GM03348 (cell line): ENCODE measurements around the gene DPY30.
"Not testable (repeated sequence)": the region's sequence is repeated elsewhere in the genome, so short reads cannot be mapped to it uniquely, and the experiment has no call there.

Experiments used
- DNase-seq: peaks from one replicate; pipeline ENCODE4 v3.0.0; 2012; ENCODE audit warnings: low spot score

Gene DPY30

DNA sequence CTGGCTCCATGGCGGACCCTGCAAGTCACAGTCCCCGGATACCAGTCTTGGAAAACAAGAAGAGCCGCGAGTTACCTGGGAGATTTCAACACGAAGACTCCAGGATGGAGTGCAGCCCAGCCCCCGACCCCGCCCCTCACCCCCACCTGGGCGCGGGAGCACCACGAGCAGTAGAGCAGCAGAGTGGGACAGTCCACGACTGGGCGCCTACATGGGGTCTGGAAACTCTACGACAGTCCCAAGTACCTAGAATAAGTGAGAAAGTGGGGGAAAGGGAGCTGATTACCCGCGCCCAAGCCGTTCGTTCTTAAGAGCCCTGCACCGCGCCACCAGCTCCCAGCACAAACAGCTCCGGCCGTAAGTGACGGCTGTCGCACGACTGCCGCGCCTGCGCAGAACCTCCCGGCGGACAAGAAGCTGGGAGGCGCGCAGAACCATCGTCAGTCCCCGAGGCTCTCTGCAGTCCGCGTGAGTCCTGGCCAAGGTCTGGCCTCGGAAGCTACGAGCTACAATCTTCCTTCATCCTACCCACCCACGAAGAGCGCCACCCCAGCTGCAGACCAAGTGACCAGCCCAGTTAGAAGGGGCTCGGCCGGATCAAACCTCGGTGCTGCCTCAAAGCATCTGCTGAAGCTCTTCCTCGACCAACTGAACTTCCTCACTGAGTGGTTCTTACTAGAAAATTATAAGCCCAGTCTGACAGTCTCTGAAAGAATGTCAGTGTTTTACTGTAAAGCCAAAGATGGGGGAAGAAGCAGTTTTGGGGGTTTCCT is at the start of gene DPY30:
Gene DPY30, minus strand, starts transcription at position 359 of the 773 bp plus-strand sequence. Its CDS starts 349 bp downstream, at position 10.
- DNase-seq: peak; percentile 96

DNA sequence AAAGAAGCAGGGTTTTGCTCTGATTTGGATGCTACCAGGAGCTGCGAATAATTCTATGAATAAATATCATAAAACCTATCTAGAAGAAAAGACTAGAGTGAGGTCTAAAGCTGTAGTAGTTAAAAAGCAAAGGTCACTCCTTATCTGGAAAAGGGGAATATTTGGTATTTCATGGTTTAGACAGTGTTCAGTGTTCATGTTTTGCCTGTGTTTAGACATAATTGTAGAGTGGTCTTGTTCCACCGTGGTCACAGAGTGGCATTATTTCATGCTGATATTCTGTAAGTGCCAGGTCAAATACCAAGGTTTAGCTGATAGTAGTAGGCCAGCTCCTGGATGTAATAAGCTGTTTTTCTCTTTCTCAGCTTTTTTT is 34.5 kb upstream of the DPY30 start:
- DNase-seq: no peak

DNA sequence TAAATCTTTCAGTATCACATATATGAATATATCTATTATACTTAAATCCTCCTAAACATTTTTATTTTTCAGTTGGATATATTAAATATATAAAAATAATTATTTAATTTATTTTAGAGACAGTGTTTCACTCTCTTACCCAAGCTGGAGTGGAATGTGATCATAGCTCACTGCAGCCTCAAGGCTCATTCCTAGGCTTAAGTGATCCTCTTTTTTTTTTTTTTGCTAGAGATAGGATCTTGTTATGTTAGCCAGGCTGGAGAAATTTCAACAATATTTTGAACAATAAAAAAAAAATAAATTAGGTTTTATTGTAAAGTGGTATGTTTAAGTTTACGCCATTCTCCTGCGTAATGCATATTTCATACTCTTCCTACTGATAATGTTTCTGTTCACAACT is 27.9 kb upstream of the DPY30 start:
- no peak for DNase-seq

DNA sequence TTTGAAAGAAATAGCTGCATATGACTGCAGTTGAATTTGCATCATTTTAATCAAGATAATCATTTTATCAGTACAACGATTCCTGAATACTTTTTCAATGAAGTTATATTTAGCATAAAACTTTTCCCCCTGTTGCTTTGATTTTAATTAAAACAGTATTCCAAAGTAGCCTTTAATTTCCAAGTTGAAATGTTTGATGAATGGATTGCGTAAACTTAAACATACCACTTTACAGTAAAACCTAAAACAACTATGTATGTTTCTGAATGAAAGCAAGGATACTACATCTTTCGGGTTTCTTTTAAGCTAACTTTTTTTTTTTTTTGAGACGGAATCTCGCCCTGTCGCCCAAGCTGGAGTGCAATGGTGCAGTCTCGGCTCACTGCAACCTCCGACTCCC is 25.1 kb upstream of the DPY30 start:
- DNase-seq: no peak

DNA sequence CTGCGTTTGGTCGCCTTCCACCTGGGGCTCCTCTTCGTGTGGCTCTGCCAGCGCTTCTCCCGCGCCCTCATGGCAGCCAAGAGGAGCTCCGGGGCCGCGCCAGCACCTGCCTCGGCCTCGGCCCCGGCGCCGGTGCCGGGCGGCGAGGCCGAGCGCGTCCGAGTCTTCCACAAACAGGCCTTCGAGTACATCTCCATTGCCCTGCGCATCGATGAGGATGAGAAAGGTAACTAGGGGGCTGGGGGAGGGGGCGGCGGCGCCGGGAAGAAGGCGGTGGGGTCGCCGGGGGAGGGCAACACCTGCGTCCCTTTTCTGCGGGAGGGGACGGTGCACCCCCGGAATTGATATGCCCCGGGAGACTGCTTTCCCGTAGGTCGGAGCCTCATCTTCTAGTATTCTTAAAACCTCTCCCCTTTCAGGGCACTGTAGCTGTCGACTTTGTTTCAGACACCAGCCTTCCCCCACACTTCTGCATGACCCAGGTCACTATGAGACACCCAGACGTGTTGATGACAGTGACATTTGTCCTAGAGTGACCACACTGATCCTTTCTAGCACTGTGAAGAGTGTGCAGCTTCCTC is 24.5 kb upstream of the DPY30 start:
- no peak for DNase-seq

DNA sequence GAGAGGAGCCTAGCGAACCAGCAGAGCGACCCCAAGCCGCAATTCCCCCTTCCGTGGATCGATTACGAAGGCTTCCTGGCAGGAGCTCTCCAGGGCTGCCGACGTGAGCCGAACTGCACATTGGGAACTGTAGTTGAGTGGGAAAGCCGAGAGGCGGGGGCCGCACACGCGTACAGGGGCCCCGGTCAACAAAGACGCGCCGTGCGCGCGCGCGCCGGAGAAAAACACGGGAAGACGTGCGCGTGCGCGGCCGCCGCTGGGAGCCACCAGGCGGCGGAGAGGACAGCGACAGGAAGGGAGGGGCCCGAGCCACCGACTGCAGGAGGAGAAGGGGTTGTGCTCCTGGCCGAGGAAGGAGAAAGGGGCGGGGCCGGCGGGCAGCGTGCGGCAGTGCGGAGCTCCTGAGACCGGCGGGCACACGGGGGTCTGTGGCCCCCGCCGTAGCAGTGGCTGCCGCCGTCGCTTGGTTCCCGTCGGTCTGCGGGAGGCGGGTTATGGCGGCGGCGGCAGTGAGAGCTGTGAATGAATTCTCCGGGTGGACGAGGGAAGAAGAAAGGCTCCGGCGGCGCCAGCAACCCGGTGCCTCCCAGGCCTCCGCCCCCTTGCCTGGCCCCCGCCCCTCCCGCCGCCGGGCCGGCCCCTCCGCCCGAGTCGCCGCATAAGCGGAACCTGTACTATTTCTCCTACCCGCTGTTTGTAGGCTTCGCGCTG is 23.9 kb upstream of the DPY30 start, which contains the start of gene SPAST:
Gene SPAST, plus strand, starts transcription at position 247 of the 711 bp plus-strand sequence. Its CDS starts 276 bp downstream, at position 523.
- peak; percentile 99 for DNase-seq

DNA sequence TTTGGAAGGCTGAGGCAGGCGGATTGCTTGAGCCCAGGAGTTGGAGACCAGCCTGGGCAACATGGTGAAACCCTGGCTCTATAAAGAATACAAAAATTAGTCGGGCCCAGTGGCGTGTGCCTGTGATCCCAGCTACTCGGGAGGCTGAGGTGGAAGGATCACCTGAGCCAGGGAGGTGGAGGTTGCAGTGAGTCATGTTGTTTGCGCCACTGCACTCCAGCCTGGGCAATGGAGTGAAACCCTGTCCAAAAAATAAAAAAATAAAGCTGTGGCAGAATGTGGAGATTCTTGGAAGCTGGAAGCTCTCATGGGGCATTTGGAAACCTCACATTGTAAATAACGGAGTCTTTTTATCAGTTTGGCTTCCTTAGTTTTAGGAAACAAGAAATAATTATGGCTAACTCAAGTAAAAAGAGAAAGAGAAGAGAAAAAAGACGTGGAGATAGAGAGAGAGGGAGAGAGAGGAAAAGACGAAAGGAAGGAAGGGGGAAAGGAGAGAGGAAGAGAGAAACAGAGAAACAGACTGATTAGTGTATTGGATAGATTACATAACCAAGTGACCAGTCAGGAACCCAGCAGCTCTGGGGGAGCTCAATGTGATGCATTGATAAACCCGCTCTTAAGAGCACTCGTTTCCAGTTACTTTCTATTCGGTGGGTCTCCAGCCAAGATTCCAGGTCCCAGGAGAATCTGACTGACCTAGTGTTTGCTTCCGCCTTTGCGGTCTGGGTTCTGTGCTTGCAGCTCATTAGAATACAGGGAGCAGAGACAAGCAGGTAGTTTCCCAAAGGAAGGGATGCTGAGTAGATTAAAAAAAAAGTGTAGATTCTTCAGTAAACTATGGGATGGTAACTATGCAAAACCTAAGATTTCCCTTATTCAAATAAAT is 22.6 kb upstream of the DPY30 start:
- peak; percentile 24 for DNase-seq

DNA sequence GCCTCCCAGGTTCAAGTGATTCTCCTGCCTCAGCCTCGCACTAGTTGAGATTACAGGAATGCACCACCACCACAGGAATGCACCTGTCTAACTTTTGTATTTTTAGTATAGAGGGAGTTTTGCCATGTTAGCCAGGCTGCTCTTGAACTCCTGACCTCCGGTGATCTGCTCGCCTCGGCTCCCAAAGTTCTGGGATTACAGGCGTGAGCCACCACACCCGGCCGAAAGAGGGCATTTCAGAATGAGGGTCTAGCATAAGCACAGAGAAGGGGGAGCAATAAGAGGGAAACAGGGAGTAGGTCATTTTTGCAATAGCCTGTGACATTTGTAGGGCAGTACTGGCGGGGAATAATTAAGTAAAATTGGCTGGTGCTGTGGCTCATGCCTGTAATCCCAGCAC is 21.8 kb upstream of the DPY30 start:
- DNase-seq: no peak

DNA sequence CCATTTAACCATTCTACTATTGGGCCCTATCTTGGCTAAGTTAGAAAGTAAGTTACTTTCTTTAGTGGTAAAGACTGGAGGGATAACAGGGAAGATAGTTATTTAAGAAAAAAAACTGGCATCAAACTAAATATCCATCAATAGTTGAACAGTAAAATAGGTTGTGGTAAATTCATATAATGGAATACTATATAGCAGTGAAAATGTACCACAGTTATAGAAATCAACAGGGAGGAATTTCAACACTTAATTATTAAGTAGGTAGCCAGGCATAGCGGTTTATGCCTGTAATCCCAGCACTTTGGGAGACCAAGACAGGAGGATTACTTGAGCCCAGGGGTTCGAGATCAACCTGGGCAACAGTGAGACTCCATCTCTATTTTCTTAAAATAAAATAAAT is 20.7 kb upstream of the DPY30 start:
- DNase-seq: no peak

DNA sequence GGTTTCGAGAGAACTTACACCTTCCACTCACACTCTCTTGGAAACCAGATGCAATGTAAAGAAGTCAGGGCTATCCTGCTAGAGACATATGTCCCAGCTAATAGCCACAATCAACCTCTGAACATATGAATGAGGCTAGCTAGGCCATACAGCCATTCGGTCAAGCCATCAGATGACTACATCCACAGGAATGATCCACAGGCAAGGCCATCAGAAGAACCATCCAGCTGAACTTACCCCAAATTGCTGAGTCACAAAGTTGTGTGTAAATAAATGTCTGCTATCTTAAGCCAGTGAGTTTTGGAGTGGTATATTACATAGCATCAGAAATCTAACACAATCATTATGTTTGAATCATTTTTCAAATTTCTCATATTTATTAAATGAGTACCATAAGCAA is 18.5 kb upstream of the DPY30 start:
- peak; percentile 5 for DNase-seq

DNA sequence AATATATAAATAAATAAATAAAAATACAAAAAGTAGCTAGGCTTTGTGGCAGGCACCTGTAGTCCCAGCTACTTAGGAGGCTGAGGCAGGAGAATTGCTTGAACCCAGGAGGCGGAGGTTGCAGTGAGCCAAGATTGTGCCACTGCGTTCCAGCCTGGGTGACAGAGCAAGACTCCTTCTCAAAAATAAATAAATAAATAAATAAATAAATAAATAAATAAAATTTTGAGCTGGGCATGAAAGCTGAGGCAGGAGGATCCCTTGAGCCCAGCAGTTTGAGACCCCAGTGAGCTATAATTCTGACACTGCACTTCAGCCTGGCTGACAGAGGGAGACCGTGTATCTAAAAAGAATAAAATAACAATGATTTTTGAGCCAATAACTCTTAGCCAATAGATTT is 15.0 kb upstream of the DPY30 start:
- DNase-seq: not testable (repeated sequence)

DNA sequence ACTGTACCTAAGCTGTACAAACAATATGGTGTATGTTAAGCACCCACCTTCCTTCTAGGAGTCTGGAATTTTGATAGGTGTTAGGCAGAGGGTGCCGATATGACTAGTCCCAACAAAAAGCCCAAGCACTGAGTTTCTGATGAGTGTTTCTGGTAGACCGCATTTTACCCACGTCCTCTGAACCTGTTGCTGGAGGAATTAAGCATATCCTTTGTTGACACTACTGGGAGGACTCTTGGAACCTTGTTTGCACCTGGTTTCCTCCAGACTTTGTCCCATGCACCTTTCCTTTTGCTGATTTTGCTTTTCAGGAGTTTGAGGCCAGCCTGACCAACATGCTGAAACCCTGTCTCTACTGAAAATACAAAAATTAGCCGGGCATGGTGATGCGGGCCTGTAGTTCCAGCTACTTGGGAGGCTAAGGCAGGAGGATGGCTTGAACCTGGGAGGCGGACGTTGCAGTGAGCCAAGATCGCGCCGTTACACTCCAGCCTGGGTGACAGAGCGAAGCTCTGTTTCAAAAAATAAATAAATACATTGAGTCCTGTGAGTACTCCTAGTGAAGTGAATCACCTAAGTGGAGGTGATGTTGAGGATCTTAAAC is 12.3 kb upstream of the DPY30 start:
- no peak for DNase-seq

DNA sequence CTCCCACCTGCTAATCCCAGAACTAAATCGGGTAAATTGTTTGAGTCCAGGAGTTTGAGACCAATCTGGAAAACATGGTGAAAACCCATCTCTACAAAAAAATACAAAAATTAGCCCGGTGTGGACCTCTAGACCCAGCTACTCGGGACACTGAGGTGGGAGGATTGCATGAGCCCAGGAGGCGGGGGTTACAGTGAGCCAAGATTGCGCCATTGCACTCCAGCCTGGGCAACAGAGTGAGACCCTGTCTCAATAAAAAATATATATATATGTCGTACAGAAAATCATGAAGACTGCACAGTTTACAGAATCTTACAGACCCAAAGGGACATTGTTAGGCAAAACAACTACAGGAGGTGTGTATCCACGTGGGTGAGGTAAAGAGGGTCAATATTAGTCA is 4.0 kb upstream of the DPY30 start:
- DNase-seq: no peak

DNA sequence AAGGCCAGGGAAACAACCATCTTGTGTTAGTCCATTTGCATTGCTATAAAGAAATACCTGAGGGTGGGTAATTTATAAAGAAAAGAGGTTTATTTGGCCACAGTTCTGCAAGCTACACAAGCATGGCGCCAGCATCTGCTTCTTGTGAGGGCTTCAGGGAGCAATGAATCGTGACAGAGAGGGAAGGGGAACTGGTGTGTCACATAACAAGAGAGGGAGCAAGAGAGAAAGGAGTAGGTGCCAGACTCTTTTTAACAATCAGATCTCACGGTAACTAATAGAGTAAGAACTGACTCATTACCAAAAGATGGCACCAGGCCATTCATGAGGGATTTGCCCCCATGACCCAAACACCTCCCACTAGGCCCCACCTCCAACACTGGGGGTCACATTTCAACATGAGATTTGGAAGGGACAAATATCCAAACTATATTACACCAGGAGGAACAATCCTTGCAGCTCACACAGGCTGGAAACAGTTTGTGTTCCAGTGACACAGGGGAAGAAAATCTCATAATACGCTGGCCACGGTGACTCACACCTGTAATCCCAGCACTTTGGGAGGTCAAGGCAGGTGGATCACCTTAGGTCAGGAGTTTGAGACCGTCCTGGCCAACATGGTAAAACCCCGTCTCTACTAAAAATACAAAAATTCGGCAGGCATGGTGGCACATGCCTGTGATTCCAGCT is 5.3 kb downstream of the DPY30 start:
- DNase-seq: not testable (repeated sequence)

DNA sequence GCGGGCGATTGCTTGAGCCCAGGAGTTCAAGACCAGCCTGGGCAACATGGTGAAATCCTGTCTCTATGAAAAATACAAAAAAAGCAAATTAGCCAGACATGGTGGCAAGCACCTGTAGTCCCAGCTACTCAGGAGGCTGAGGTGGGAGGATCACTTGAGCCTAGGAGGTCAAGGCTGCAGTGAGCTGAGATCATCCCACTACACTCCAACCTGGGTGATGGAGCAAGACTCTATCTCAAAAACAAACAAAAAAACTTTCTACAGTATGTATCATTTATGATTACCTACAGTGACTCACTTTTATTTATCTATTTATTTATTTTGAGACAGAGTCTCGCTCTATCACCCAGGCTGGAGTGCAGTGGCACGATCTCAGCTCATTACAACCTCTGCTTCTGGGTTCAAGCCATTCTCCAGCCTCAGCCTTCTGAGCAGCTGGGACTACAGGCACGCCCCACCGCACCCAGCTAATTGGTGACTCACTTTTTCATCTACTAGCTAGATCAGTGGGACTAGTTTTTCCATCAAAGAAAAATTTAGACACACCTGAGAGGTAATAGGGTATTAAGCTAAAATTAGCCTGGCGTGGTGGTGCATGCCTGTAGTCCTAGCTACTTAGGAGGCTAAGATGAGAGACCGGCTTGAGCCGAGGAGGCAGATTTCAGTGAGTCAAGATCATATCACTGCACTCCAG is 20.7 kb downstream of the DPY30 start:
- not testable (repeated sequence) for DNase-seq

DNA sequence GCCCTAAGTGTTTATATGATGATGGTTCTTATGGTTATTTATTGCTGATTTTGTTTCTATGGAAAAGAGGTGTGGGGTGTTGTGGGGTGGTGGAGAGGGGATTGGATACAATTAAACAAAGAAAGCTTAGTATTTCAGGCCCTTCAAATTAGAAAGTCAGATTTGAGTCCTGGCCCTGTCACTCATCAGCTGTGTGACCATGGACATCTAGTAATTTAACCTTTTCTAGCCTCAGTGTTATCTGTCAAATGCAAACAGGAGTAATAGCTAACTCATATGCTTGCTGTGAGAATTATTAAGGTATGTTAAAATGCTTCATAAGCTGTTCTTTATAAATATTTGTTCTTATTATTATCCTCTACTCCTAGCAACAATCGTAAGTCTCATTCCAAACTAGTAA is 26.7 kb downstream of the DPY30 start:
- DNase-seq: no peak

DNA sequence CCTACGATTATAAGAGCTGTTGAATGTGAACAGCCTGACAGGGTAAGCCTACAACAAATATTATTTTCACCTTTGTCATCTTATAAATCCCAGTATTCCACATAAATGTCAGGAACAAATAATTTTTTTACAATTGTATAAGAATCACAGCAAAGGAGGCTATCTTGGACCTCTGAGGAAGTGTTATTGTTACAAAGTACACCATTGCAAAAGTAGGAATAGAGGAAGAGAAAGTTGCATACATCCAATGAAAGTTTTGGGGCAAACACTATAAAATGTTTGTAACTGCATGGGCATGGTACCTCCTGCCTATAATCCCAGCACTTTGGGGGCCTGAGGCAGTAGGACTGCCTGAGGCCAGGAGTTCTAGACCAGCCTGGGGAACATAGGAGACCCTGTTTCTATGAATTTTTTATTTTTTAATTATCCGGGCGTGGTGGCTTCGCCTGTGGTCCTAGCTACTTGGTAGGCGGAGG is 28.1 kb downstream of the DPY30 start:
- no peak for DNase-seq

DNA sequence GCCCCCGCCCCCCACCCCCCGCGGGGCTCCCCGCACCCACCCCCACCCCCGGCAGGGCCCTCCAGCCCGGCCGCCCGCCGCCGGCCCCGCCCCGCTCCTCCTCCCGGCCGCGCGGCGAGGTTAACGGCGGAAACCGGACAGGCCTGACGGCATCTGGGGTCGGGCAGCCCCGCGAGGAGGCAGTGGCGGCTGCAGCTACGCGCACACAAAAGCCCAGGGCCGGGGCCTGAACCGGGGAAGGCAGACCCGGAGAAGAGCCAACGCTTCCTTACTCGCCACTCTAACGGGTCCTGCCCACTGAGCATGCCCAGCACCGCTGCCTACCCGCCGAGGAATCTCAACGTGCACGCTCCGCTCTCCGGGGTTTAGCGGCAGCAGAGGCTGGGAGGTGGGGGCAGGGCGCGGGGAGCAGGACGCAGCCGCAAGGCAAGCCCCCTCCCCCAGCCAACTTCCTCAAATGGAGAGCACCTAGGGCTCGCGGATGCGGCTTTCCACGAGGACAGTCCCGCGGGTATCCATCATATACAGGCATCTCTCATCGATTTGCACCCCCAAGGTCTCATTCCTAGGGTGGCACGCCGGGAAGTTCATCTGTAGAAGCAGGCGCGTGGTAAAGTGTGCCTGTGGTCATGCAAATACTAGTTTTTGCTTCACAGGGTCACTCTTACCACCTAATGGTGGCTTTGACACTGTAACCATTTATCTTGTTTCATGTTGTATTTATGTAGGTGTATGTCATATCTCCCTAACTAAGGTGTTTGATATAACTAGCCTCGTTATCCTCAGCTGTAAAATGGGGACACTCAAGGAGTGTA is 28.7 kb downstream of the DPY30 start, which contains the start of gene MEMO1:
Gene MEMO1, minus strand, starts transcription at position 339 of the 815 bp plus-strand sequence. CDS start 761 bp downstream, outside the sequence.
- peak; percentile 96 for DNase-seq

DNA sequence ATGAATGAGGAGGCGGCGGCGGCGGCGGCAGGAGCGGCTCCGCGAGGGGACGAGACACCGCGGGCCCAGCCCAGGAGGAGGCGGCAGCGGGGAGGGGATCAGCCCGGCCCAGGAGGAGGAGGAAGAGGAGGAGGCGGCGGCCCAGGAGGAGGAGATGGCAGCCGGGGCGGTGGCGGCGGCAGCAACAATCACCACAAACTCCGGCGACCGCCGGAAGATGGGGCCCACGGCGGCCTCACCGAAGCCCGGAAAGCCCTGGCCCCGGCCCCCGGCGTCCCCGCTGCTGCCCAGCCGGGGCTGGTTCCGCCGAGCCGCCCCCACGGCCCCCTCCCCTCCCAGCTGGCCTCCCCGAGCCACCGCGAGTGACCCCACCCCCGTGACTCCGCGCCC is 29.3 kb downstream of the DPY30 start:
- peak; percentile 34 for DNase-seq
